HEK293 (cell line): ENCODE measurements around the gene USP7.

Source experiments
- CTCF ChIA-PET: fragments of 350-600 bp; formaldehyde crosslinking; extraction: SDS; loops from one replicate; lab custom pipeline; 2021; ENCODE audit warnings: antibody characterized with exemption; lab: Yijun Ruan, JAX
- POLR2A ChIA-PET: fragments of 300-600 bp; formaldehyde crosslinking; extraction: SDS; loops from one replicate; lab custom pipeline; 2020; ENCODE audit warnings: antibody characterized with exemption, inconsistent platforms; lab: Yijun Ruan, JAX
- H3K27ac ChIP-seq: fragments of 200-500 bp; sonication (Bioruptor generic); 2 replicates; pipeline ENCODE4 v1.5.1; 2014; ENCODE audit warnings: low read depth, low read length, control low read depth, inconsistent platforms; ENCODE audit errors: extremely low read depth
- H3K36me3 ChIP-seq, 2 experiments: fragments of 200-500 bp in 1 of 2; sonication (Bioruptor generic) in 1 of 2; 1 replicate in 1 of 2; 2 replicates in 1 of 2; pipeline ENCODE4 v1.5.1; 2014 to 2017; ENCODE audit warnings: inconsistent platforms in 2 of 2, low read length in 2 of 2; ENCODE audit not compliant: control insufficient read depth in 2 of 2, insufficient read depth in 1 of 2
- H3K4me1 ChIP-seq: fragments of 200-500 bp; sonication (Bioruptor generic); 2 replicates; pipeline ENCODE4 v1.5.1; 2014; ENCODE audit warnings: mild to moderate bottlenecking, low read length, inconsistent platforms; ENCODE audit not compliant: control insufficient read depth, insufficient read depth
- H3K4me3 ChIP-seq: 2 replicates; pipeline ENCODE4 v1.5.1; 2011; ENCODE audit warnings: low read depth, mild to moderate bottlenecking, control low read depth, low read length, moderate library complexity
- H3K9me3 ChIP-seq: fragments of 200-500 bp; sonication (Bioruptor generic); 2 replicates; pipeline ENCODE4 v1.5.1; 2014; ENCODE audit warnings: low read depth, low read length, inconsistent platforms; ENCODE audit not compliant: control insufficient read depth, insufficient read depth
- EGR2 ChIP-seq: fragments of 450-650 bp; formaldehyde crosslinking; IDR thresholded peaks from 2 replicates; pipeline ENCODE4 v1.5.1; 2016; ENCODE audit warnings: low read depth, missing biosample characterization, missing genetic modification characterization
- HOXD13 ChIP-seq: sonication (generic); formaldehyde crosslinking; IDR thresholded peaks from 2 replicates; pipeline ENCODE4 v1.8.0; 2022; ENCODE audit warnings: missing genetic modification reagents, borderline replicate concordance
- MEIS1 ChIP-seq: sonication (generic); formaldehyde crosslinking; IDR thresholded peaks from 2 replicates; pipeline ENCODE4 v1.8.1; 2022; ENCODE audit warnings: missing genetic modification reagents, mild to moderate bottlenecking, borderline replicate concordance
- SCRT1 ChIP-seq: fragments of 450-650 bp; formaldehyde crosslinking; IDR thresholded peaks from 2 replicates; pipeline ENCODE4 v1.5.1; 2016; ENCODE audit warnings: missing biosample characterization, missing genetic modification characterization, borderline replicate concordance
- ZBTB17 ChIP-seq: fragments of 450-650 bp; formaldehyde crosslinking; IDR thresholded peaks from 2 replicates; pipeline ENCODE4 v1.5.1; 2016; ENCODE audit warnings: missing biosample characterization, missing genetic modification characterization
- ZBTB21 ChIP-seq: fragments of 450-650 bp; formaldehyde crosslinking; IDR thresholded peaks from 2 replicates; pipeline ENCODE4 v1.5.1; 2017; ENCODE audit warnings: missing biosample characterization, missing genetic modification characterization
- ZFHX2 ChIP-seq: fragments of 450-650 bp; formaldehyde crosslinking; conservative IDR thresholded peaks from 2 replicates; pipeline ENCODE4 v1.5.1; 2016; ENCODE audit warnings: missing biosample characterization, missing genetic modification characterization
- ZNF140 ChIP-seq: fragments of 450-650 bp; formaldehyde crosslinking; IDR thresholded peaks from 2 replicates; pipeline ENCODE4 v1.5.1; 2016; ENCODE audit warnings: missing biosample characterization, missing genetic modification characterization
- ZNF146 ChIP-seq: fragments of 450-650 bp; formaldehyde crosslinking; IDR thresholded peaks from 2 replicates; pipeline ENCODE4 v1.5.1; 2016; ENCODE audit warnings: missing biosample characterization, missing genetic modification characterization
- ZNF266 ChIP-seq: fragments of 450-650 bp; formaldehyde crosslinking; IDR thresholded peaks from 2 replicates; pipeline ENCODE4 v1.5.1; 2016; ENCODE audit warnings: missing biosample characterization, missing genetic modification characterization, low read depth
- ZNF549 ChIP-seq: fragments of 450-650 bp; IDR thresholded peaks from 2 replicates; pipeline ENCODE4 v1.5.1; 2018; ENCODE audit warnings: missing biosample characterization, missing genetic modification characterization, mild to moderate bottlenecking, inconsistent platforms, moderate library complexity
- ZNF571 ChIP-seq: fragments of 450-650 bp; formaldehyde crosslinking; IDR thresholded peaks from 2 replicates; pipeline ENCODE4 v1.5.0; 2017; ENCODE audit warnings: missing biosample characterization, missing genetic modification characterization
- ZNF610 ChIP-seq: fragments of 450-650 bp; formaldehyde crosslinking; IDR thresholded peaks from 2 replicates; pipeline ENCODE4 v1.5.1; 2016; ENCODE audit warnings: missing biosample characterization, missing genetic modification characterization, borderline replicate concordance
- ZNF621 ChIP-seq: fragments of 450-650 bp; formaldehyde crosslinking; IDR thresholded peaks from 2 replicates; pipeline ENCODE4 v1.5.1; 2017; ENCODE audit warnings: missing biosample characterization, missing genetic modification characterization
- ZNF747 ChIP-seq: fragments of 450-650 bp; formaldehyde crosslinking; IDR thresholded peaks from 2 replicates; pipeline ENCODE4 v1.5.1; 2016; ENCODE audit warnings: missing biosample characterization, missing genetic modification characterization
- ZNF768 ChIP-seq: fragments of 450-650 bp; formaldehyde crosslinking; IDR thresholded peaks from 2 replicates; pipeline ENCODE4 v1.5.1; 2018; ENCODE audit warnings: missing biosample characterization, mild to moderate bottlenecking, missing genetic modification characterization
- TF ChIP-seq, protein P1 (sequence below): fragments of 450-650 bp; formaldehyde crosslinking; IDR thresholded peaks from 2 replicates; pipeline ENCODE4 v1.5.1; 2016; ENCODE audit warnings: missing biosample characterization, missing genetic modification characterization
- TF ChIP-seq, protein P2 (sequence below): fragments of 450-650 bp; formaldehyde crosslinking; IDR thresholded peaks from 2 replicates; pipeline ENCODE4 v1.5.1; 2017; ENCODE audit warnings: missing biosample characterization, missing genetic modification characterization
- TF ChIP-seq, protein P3 (sequence below): fragments of 450-650 bp; formaldehyde crosslinking; IDR thresholded peaks from 2 replicates; pipeline ENCODE4 v1.5.1; 2016; ENCODE audit warnings: missing biosample characterization, missing genetic modification characterization
- TF ChIP-seq, protein P4 (sequence below): fragments of 450-650 bp; formaldehyde crosslinking; IDR thresholded peaks from 2 replicates; pipeline ENCODE4 v1.5.1; 2017; ENCODE audit warnings: missing biosample characterization, missing genetic modification characterization

USP7 gene

DNA sequence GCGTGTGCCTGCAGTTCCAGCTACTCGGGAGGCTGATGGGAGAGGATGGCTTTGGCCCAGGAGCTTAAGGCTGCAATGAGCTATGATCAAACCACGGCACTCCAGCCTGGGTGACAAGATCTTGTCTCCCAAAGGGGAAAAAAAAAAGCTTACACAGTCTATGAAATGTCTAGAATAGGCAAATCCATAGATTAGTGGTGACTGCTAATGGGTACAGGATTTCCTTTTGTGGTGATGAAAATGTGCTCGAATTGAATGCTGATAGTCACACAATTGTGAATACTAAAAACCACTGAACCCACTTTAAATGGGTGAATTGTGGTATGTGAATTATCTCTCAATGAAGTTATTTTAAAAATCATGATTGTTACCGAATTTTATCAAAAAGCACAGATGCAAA is 14.9 kb downstream of the USP7 start:
- Histone ChIP-seq H3K27ac (no peak overlapping the region), H3K9me3 (no peaks in the 10 kb centered on the region), H3K4me3 (no peak overlapping the region), H3K4me1 (peaks cover 30% of the 10 kb centered on the region), H3K36me3 (no peaks in the 10 kb centered on the region)
- ChIA-PET POLR2A (interaction anchor here (1.7 kb wide), 1 partner anchor 13 kb away, joined by 4 read pairs; no protein-coding TSS in a partner anchor), CTCF (interaction anchor here (1.6 to 6.0 kb wide), 2 partner anchors 12 to 60 kb away, joined by 7 to 32 read pairs; no protein-coding TSS in a partner anchor)
- 0 out of 2 replicates have a peak, but pooled peaks have one; percentile 1 for TF ChIP-seq ZNF146
- TF ChIP-seq, protein P1, sequence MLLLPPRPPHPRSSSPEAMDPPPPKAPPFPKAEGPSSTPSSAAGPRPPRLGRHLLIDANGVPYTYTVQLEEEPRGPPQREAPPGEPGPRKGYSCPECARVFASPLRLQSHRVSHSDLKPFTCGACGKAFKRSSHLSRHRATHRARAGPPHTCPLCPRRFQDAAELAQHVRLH (tag by site-specific recombination) = no peak
- TF ChIP-seq ZNF747 (tag by site-specific recombination) = no peak
- TF ChIP-seq MEIS1 (CRISPR knock-in tag) = no peak
- no peak for TF ChIP-seq ZBTB17
- TF ChIP-seq, protein P2, sequence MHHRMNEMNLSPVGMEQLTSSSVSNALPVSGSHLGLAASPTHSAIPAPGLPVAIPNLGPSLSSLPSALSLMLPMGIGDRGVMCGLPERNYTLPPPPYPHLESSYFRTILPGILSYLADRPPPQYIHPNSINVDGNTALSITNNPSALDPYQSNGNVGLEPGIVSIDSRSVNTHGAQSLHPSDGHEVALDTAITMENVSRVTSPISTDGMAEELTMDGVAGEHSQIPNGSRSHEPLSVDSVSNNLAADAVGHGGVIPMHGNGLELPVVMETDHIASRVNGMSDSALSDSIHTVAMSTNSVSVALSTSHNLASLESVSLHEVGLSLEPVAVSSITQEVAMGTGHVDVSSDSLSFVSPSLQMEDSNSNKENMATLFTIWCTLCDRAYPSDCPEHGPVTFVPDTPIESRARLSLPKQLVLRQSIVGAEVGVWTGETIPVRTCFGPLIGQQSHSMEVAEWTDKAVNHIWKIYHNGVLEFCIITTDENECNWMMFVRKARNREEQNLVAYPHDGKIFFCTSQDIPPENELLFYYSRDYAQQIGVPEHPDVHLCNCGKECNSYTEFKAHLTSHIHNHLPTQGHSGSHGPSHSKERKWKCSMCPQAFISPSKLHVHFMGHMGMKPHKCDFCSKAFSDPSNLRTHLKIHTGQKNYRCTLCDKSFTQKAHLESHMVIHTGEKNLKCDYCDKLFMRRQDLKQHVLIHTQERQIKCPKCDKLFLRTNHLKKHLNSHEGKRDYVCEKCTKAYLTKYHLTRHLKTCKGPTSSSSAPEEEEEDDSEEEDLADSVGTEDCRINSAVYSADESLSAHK (tag by site-specific recombination) = no peak
- no peak for TF ChIP-seq ZNF266 (tag by site-specific recombination)
- TF ChIP-seq ZNF549 (tag by site-specific recombination) = no peak
- TF ChIP-seq HOXD13 = no peak
- TF ChIP-seq ZNF621 (tag by site-specific recombination) = no peak
- TF ChIP-seq, protein P3, sequence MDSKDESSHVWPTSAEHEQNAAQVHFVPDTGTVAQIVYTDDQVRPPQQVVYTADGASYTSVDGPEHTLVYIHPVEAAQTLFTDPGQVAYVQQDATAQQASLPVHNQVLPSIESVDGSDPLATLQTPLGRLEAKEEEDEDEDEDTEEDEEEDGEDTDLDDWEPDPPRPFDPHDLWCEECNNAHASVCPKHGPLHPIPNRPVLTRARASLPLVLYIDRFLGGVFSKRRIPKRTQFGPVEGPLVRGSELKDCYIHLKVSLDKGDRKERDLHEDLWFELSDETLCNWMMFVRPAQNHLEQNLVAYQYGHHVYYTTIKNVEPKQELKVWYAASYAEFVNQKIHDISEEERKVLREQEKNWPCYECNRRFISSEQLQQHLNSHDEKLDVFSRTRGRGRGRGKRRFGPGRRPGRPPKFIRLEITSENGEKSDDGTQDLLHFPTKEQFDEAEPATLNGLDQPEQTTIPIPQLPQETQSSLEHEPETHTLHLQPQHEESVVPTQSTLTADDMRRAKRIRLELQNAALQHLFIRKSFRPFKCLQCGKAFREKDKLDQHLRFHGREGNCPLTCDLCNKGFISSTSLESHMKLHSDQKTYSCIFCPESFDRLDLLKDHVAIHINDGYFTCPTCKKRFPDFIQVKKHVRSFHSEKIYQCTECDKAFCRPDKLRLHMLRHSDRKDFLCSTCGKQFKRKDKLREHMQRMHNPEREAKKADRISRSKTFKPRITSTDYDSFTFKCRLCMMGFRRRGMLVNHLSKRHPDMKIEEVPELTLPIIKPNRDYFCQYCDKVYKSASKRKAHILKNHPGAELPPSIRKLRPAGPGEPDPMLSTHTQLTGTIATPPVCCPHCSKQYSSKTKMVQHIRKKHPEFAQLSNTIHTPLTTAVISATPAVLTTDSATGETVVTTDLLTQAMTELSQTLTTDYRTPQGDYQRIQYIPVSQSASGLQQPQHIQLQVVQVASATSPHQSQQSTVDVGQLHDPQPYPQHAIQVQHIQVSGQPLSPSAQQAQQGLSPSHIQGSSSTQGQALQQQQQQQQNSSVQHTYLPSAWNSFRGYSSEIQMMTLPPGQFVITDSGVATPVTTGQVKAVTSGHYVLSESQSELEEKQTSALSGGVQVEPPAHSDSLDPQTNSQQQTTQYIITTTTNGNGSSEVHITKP (tag by site-specific recombination) = 0 out of 2 replicates have a peak, but pooled peaks have one; percentile 3
- no peak for TF ChIP-seq SCRT1 (tag by site-specific recombination)
- no peak for TF ChIP-seq ZNF610

DNA sequence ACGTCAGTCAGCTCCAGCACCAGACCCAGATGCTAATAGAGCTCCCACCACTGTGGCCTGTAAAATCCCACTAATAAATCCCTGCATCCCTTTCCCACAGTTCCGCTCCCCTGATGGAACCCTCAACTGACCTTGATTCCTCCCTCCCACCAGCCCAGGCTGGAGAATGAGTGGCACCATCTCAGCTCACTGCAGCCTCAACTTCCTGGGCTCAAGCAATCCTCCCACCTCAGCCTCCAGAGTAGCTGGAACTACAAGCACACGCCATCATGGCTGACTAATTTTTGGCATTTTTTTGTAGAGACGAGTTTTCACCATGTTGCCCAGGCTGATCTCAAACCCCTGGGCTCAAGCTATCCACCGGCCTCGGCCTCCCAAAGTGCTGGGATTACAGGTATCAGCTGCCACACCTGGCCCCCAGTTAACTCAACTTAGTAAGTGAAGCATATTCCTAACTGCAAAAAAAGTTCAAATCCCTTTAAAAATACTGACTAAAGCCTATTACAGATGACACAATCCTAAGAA is 15.6 kb downstream of the USP7 start:
- H3K27ac ChIP-seq = no peak overlapping the region
- POLR2A ChIA-PET = interaction anchor here (1.2 kb wide), 1 partner anchor 13 kb away, joined by 4 read pairs; no protein-coding TSS in a partner anchor
- H3K36me3 ChIP-seq = no peaks in the 10 kb centered on the region
- TF ChIP-seq ZNF768 (tag by site-specific recombination) (no peak), ZBTB21 (tag by site-specific recombination) (no peak), ZNF571 (tag by site-specific recombination) (no peak), ZNF140 (peak; percentile 49; the same call in 1 of the 2 replicates), EGR2 (tag by site-specific recombination) (peak; percentile 49; the same call in 1 of the 2 replicates), ZFHX2 (0 out of 2 replicates have a peak, but pooled peaks have one; percentile 23)
- TF ChIP-seq, protein P4, sequence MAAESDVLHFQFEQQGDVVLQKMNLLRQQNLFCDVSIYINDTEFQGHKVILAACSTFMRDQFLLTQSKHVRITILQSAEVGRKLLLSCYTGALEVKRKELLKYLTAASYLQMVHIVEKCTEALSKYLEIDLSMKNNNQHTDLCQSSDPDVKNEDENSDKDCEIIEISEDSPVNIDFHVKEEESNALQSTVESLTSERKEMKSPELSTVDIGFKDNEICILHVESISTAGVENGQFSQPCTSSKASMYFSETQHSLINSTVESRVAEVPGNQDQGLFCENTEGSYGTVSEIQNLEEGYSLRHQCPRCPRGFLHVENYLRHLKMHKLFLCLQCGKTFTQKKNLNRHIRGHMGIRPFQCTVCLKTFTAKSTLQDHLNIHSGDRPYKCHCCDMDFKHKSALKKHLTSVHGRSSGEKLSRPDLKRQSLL (tag by site-specific recombination) = 0 out of 2 replicates have a peak, but pooled peaks have one; percentile 7
- TF ChIP-seq, all 188 proteins: peak for 4
- no peaks in the 10 kb centered on the region for H3K9me3 ChIP-seq
- peaks cover 37% of the 10 kb centered on the region for H3K4me1 ChIP-seq
- CTCF ChIA-PET = interaction anchor here (0.6 to 6.0 kb wide), 4 partner anchors 8 to 60 kb away, joined by 3 to 32 read pairs (median 5); no protein-coding TSS in a partner anchor
- H3K4me3 ChIP-seq = no peak overlapping the region
